HG03066 (cell line): ENCODE measurements around the gene GAS7.
A peak's percentile ranks its signal among the peaks of the same experiment; 100 is the strongest.
"Not testable (repeated sequence)": the region's sequence is repeated elsewhere in the genome, so short reads cannot be mapped to it uniquely, and the experiment has no call there.

Experiments used
- ATAC-seq: cut with Tn5 transposase; IDR thresholded peaks from one replicate; pipeline ENCODE4 v1.9.1; 2021; ENCODE audit warnings: low read depth; ENCODE audit not compliant: unreplicated experiment

GAS7 gene

GRCh38 chr17:10057466-10057865, 140.9 kb downstream of the GAS7 start:
- ATAC-seq: not testable (repeated sequence)

- no peak for ATAC-seq
Observed at GRCh38 chr17:10055262-10055975, 143.0 kb downstream of the GAS7 start.

GRCh38 chr17:10053782-10054540, 144.4 kb downstream of the GAS7 start:
- ATAC-seq: no peak

- ATAC-seq: no peak
Observed at GRCh38 chr17:10052106-10052813, 146.1 kb downstream of the GAS7 start.

GRCh38 chr17:10051112-10051511, 147.3 kb downstream of the GAS7 start:
- no peak for ATAC-seq

GRCh38 chr17:10050597-10051101, 147.8 kb downstream of the GAS7 start:
- no peak for ATAC-seq

GRCh38 chr17:10048629-10049350, 149.6 kb downstream of the GAS7 start:
- ATAC-seq: no peak

- peak; percentile 66 for ATAC-seq
Observed at GRCh38 chr17:10046786-10047785, 151.3 kb downstream of the GAS7 start.

GRCh38 chr17:10045871-10046658, 152.3 kb downstream of the GAS7 start:
- no peak for ATAC-seq

- no peak for ATAC-seq
Observed at GRCh38 chr17:10042589-10043244, 155.7 kb downstream of the GAS7 start.

- no peak for ATAC-seq
Observed at GRCh38 chr17:10041916-10042588, 156.4 kb downstream of the GAS7 start.

- ATAC-seq: no peak
Observed at GRCh38 chr17:10041287-10041612, 157.2 kb downstream of the GAS7 start.

- no peak for ATAC-seq
Observed at GRCh38 chr17:10036511-10037061, 161.8 kb downstream of the GAS7 start.

GRCh38 chr17:10035885-10036284, 162.5 kb downstream of the GAS7 start:
- ATAC-seq: no peak

- no peak for ATAC-seq
Observed at GRCh38 chr17:10034719-10035475, 163.5 kb downstream of the GAS7 start.

- ATAC-seq: no peak
Observed at GRCh38 chr17:10033959-10034358, 164.4 kb downstream of the GAS7 start.

GRCh38 chr17:10033449-10033848, 165.0 kb downstream of the GAS7 start:
- ATAC-seq: peak; percentile 65
